PFSK-1 (cell line): ENCODE measurements around the gene DGKI.

Experiments
- FOXP2 ChIP-seq: optimal IDR thresholded peaks from 2 replicates; pipeline ENCODE3; 2011; ENCODE audit warnings: borderline replicate concordance, control low read depth, inconsistent platforms; ENCODE audit not compliant: insufficient read depth; ENCODE audit errors: extremely low read length, extremely low read depth
- POLR2AphosphoS5 ChIP-seq: IDR thresholded peaks from 2 replicates; pipeline ENCODE4 v1.6.1; 2012; ENCODE audit warnings: low read depth, mild to moderate bottlenecking, control low read depth, low read length, moderate library complexity
- SIN3A ChIP-seq: IDR thresholded peaks from 2 replicates; pipeline ENCODE4 v1.6.1; 2012; ENCODE audit warnings: mild to moderate bottlenecking, low read length, moderate library complexity, borderline replicate concordance; ENCODE audit not compliant: insufficient read depth
- TAF1 ChIP-seq: IDR thresholded peaks from 2 replicates; pipeline ENCODE4 v1.6.1; 2012; ENCODE audit warnings: low read length, control low read depth, borderline replicate concordance; ENCODE audit not compliant: insufficient read depth
- TF ChIP-seq, protein P1 (sequence below), 2 experiments: IDR thresholded peaks; 2 replicates each; pipeline versions ENCODE4 v1.6.1 to v1.8.0; 2011 to 2012; ENCODE audit warnings: low read depth in 2 of 2, low read length in 2 of 2, control low read depth in 1 of 2, inconsistent platforms in 1 of 2, mild to moderate bottlenecking in 1 of 2, moderate library complexity in 1 of 2; ENCODE audit not compliant: insufficient read depth in 1 of 2

The DGKI gene

DNA sequence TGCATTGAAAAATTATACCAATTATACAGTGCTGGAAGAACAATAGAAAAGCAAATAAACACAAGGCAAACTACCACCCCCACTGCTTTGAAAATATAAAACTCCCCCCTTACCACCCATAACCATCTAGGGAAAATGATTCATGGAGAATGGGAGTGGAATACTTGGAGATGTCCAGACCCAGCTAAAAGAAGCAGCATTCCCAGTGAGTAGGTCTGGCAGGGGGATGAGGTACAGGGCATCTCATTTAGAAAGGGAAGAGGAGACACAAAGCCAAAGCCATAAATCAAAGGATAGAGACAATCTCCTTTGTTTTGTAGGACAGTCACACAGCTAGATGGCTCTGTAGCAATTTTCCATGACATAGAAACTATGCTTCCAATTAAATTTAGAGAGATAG is 36.0 kb upstream of the DGKI start:
- TF ChIP-seq FOXP2 (no peak), TAF1 (no peak), SIN3A (no peak), POLR2AphosphoS5 (no peak)
- TF ChIP-seq, protein P1, sequence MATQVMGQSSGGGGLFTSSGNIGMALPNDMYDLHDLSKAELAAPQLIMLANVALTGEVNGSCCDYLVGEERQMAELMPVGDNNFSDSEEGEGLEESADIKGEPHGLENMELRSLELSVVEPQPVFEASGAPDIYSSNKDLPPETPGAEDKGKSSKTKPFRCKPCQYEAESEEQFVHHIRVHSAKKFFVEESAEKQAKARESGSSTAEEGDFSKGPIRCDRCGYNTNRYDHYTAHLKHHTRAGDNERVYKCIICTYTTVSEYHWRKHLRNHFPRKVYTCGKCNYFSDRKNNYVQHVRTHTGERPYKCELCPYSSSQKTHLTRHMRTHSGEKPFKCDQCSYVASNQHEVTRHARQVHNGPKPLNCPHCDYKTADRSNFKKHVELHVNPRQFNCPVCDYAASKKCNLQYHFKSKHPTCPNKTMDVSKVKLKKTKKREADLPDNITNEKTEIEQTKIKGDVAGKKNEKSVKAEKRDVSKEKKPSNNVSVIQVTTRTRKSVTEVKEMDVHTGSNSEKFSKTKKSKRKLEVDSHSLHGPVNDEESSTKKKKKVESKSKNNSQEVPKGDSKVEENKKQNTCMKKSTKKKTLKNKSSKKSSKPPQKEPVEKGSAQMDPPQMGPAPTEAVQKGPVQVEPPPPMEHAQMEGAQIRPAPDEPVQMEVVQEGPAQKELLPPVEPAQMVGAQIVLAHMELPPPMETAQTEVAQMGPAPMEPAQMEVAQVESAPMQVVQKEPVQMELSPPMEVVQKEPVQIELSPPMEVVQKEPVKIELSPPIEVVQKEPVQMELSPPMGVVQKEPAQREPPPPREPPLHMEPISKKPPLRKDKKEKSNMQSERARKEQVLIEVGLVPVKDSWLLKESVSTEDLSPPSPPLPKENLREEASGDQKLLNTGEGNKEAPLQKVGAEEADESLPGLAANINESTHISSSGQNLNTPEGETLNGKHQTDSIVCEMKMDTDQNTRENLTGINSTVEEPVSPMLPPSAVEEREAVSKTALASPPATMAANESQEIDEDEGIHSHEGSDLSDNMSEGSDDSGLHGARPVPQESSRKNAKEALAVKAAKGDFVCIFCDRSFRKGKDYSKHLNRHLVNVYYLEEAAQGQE (IDR thresholded peaks at IDR 0.05; ENCODE audit: insufficient read depth in 1 of 2, low read depth in 2 of 2, low read length in 2 of 2) = no peak

DNA sequence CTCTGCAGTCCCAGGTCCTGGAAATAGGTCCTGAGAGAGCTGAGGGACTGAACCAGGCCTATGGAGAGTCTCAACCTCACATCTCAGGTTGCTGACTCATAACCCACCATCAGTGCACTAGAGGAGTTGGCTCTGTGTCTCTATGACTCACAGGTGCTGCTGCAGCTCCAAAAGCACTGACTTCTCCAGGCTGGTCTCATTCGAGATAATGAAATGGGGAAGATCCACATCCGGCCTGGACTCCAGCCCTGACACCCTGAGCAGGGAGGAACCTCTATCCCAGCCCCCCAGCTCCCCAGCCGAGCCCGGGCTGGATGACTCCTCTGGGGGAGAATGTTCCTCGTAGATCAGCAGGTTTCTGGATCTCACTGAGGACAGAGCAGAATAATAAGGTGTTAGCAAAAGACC is 35.5 kb upstream of the DGKI start:
- no peak for TF ChIP-seq POLR2AphosphoS5
- no peak for TF ChIP-seq SIN3A
- TF ChIP-seq FOXP2 = no peak
- TF ChIP-seq, protein P1 (IDR thresholded peaks at IDR 0.05; ENCODE audit: insufficient read depth in 1 of 2, low read depth in 2 of 2, low read length in 2 of 2) = no peak
- TF ChIP-seq TAF1 = no peak

DNA sequence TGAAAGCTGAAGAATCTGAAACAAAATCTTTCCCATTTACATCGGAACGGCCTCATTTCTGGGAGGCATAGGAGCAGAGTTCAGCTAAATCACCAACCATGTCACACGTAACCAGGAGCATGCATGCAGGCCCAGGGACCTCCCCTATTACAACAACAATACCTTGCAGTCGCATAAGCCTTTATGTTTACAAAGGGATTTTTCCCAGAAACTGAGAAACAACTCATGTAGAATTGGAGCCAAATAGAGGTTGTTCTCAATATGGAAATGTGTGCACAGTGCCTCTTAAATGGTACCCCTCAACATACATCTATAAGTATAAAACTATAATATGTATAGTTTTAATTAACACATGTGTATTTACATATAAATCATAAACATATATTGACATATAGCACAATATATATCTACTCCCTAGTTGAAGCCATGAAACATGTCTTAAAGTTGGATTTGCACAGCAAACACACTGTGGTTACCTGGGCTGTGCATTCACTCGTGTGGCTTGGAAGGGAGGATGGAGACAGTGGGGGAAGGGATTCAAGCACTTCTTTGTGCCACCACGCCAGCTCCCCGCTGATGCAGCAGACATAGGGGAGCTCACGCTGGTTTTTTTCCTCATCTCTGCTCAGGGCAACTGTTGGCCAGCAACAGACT is 35.0 kb upstream of the DGKI start:
- TF ChIP-seq, protein P1 (IDR thresholded peaks at IDR 0.05; ENCODE audit: insufficient read depth in 1 of 2, low read depth in 2 of 2, low read length in 2 of 2) = no peak
- TF ChIP-seq POLR2AphosphoS5 = no peak
- TF ChIP-seq FOXP2 = no peak
- no peak for TF ChIP-seq SIN3A
- TF ChIP-seq TAF1 = no peak

DNA sequence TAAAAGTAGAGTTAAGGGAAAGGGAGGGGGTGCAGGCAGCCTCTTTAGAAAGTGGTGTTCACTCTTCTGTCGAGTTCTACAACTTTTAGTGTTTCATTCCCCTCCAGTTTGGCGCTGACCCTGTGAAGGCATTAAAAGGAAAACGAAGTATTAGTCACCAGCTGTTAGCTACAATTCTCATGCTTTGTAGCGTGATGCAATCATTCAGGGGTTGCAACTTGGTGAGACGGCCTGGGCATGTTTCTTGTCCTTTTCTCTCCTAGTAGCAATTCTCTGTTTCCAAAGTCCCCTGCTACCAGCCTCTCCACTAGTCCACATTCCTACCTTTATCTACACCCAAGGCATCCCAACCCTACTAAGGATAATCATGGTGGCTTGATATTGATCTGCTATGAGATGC is 33.7 kb upstream of the DGKI start:
- TF ChIP-seq, protein P1 (IDR thresholded peaks at IDR 0.05; ENCODE audit: insufficient read depth in 1 of 2, low read depth in 2 of 2, low read length in 2 of 2) = no peak
- TF ChIP-seq POLR2AphosphoS5 = no peak
- TF ChIP-seq SIN3A = no peak
- no peak for TF ChIP-seq TAF1
- TF ChIP-seq FOXP2 = no peak

DNA sequence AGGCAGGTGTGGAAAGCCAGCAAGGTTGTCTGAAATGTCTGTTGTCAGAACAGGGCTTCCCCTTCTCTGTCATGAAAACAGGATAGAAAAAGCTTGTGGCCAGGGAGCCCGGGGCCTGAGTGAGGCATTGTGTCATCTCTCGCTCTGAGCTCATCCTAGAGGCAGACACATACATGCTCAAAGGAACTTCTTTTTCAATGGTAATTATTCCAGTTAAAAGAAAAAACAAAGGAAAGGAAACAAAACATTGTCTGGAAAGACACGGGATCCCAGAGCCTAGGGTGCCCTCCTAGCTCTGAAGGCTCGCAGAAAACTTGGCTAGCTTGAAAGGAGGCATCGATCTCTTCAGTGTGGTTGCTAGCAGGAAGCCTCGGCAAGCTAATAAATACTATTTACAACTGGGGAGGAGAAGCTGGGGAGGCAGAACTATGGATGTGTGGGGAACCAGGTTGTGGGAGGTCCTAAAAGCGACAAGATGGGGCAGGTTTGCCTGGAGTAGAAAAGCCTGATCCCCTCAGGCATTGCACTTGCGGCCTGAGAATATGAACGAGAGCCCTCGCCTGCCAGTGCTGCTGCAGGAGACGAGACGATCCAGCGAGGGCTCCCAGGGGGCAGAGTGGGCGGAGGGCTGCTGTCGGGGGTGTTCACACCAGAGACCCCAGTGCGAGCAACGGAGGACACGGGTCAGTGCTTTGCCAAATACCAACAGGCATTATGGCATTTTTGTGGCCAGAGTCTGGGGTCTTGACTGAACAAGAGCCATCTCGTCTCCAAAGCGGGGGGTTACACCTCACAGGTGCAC is 32.8 kb upstream of the DGKI start:
- TF ChIP-seq SIN3A = no peak
- no peak for TF ChIP-seq FOXP2
- TF ChIP-seq, protein P1 (IDR thresholded peaks at IDR 0.05; ENCODE audit: insufficient read depth in 1 of 2, low read depth in 2 of 2, low read length in 2 of 2) = no peak
- no peak for TF ChIP-seq POLR2AphosphoS5
- TF ChIP-seq TAF1 = no peak
